HG03558 (cell line): ENCODE results near the gene ASB1.

Experiments
- ATAC-seq: cut with Tn5 transposase; IDR thresholded peaks from one replicate; pipeline ENCODE4 v1.9.1; 2021; ENCODE audit warnings: moderate number of reproducible peaks; ENCODE audit not compliant: unreplicated experiment; ENCODE audit errors: extremely low read depth

Gene ASB1

GRCh38 chr2:238426568-238427434 lies at the start of gene ASB1:
TSS of gene ASB1 (plus strand) at chr2:238426927. CDS start at chr2:238427071, 144 bp downstream.
- peak; percentile 53 for ATAC-seq

- no peak for ATAC-seq
Observed at GRCh38 chr2:238378230-238379095, 48.3 kb upstream of the ASB1 start.

- ATAC-seq, result no peak
Observed at GRCh38 chr2:238379096-238379810, 47.5 kb upstream of the ASB1 start.

- ATAC-seq, result no peak
Observed at GRCh38 chr2:238380336-238380735, 46.4 kb upstream of the ASB1 start.

GRCh38 chr2:238380785-238381184 lies 45.9 kb upstream of the ASB1 start:
- ATAC-seq, result no peak

- no peak for ATAC-seq
Observed at GRCh38 chr2:238381341-238382115, 45.2 kb upstream of the ASB1 start.

GRCh38 chr2:238382381-238382781 lies 44.3 kb upstream of the ASB1 start:
- no peak for ATAC-seq

- ATAC-seq, result no peak
Observed at GRCh38 chr2:238383135-238383534, 43.6 kb upstream of the ASB1 start.

GRCh38 chr2:238383743-238384380 lies 42.9 kb upstream of the ASB1 start:
- no peak for ATAC-seq

GRCh38 chr2:238387332-238387731 lies 39.4 kb upstream of the ASB1 start:
- no peak for ATAC-seq

- no peak for ATAC-seq
Observed at GRCh38 chr2:238388794-238389193, 37.9 kb upstream of the ASB1 start.

- ATAC-seq, result no peak
Observed at GRCh38 chr2:238389988-238390589, 36.6 kb upstream of the ASB1 start.

GRCh38 chr2:238391042-238391689 lies 35.6 kb upstream of the ASB1 start:
- no peak for ATAC-seq

- ATAC-seq, result no peak
Observed at GRCh38 chr2:238396663-238397062, 30.1 kb upstream of the ASB1 start.

GRCh38 chr2:238397356-238397755 lies 29.4 kb upstream of the ASB1 start:
- no peak for ATAC-seq

GRCh38 chr2:238398577-238398976 lies 28.1 kb upstream of the ASB1 start:
- ATAC-seq, result no peak

GRCh38 chr2:238399094-238399493 lies 27.6 kb upstream of the ASB1 start:
- no peak for ATAC-seq

GRCh38 chr2:238401551-238401950 lies 25.2 kb upstream of the ASB1 start:
- ATAC-seq, result no peak
